H1 (cell line): Measurements from ENCODE around the gene TBC1D30. TPM values are rescaled to one million over a fixed set of nuclear protein-coding genes. Genes with fewer than 3 reads are reported as not detected.

Experiments
- CTCF ChIA-PET: fragments of 300-600 bp; sonication (Branson Sonifier 250); formaldehyde crosslinking; loops from one replicate; lab custom pipeline; 2021; ENCODE audit not compliant: partially characterized antibody; lab: Charles Lee
- POLR2A ChIA-PET: fragments of 300-600 bp; sonication (Branson Sonifier 250); formaldehyde crosslinking; loops from one replicate; lab custom pipeline; 2021; ENCODE audit warnings: inconsistent platforms; ENCODE audit not compliant: partially characterized antibody; lab: Charles Lee
- DNase-seq, 2 experiments: peaks; one replicate each; pipeline versions ENCODE4 v3.0.0 to v3.0.0-alpha.2; 2010 to 2022; ENCODE audit warnings: low spot score in 2 of 2, low read depth in 1 of 2, mixed read lengths in 1 of 2
- FAIRE-seq: peaks from 2 replicates; lab custom pipeline; 2011; peaks lifted over from hg19 to GRCh38; lab: Jason Lieb, UNC
- H2AFZ ChIP-seq: 2 replicates; pipeline ENCODE4 v1.8.1; 2012; ENCODE audit warnings: low read length, inconsistent platforms
- H2AK5ac ChIP-seq: 2 replicates; pipeline ENCODE4 v1.6.1; 2013; ENCODE audit warnings: low read depth, low read length
- H2BK120ac ChIP-seq: replicated peaks from 2 replicates; pipeline ENCODE3; 2013; ENCODE audit warnings: low read depth, low read length, inconsistent platforms
- H2BK12ac ChIP-seq: 2 replicates; pipeline ENCODE4 v1.6.1; 2013; ENCODE audit warnings: low read depth, low read length
- H2BK15ac ChIP-seq: 2 replicates; pipeline ENCODE4 v1.6.1; 2013; ENCODE audit warnings: low read length
- H2BK20ac ChIP-seq: 2 replicates; pipeline ENCODE4 v1.6.1; 2013; ENCODE audit warnings: low read length
- H2BK5ac ChIP-seq: 2 replicates; pipeline ENCODE4 v1.6.1; 2013; ENCODE audit warnings: low read depth, low read length
- H3K14ac ChIP-seq: 2 replicates; pipeline ENCODE4 v1.6.1; 2013; ENCODE audit warnings: inconsistent platforms; ENCODE audit not compliant: insufficient read length
- H3K18ac ChIP-seq: 2 replicates; pipeline ENCODE4 v1.6.1; 2013; ENCODE audit warnings: low read length; ENCODE audit errors: extremely low read depth
- H3K23ac ChIP-seq: 2 replicates; pipeline ENCODE4 v1.6.1; 2013; ENCODE audit warnings: inconsistent platforms; ENCODE audit not compliant: insufficient read length
- H3K23me2 ChIP-seq: 2 replicates; pipeline ENCODE4 v1.6.1; 2013; ENCODE audit warnings: low read depth, low read length
- H3K27ac ChIP-seq: 2 replicates; pipeline ENCODE4 v1.6.1; 2011; ENCODE audit warnings: low read depth, low read length, inconsistent platforms
- H3K27me3 ChIP-seq, 4 experiments: replicated peaks in 1 of 4; 1 replicate in 1 of 4; 2 replicates in 3 of 4; pipeline versions ENCODE4 v1.6.1 to v1.8.1; 2011 to 2013; ENCODE audit warnings: low read length in 3 of 4, mild to moderate bottlenecking in 3 of 4, inconsistent platforms in 2 of 4, mixed read lengths in 2 of 4, moderate library complexity in 1 of 4; ENCODE audit not compliant: control insufficient read depth in 3 of 4, insufficient read depth in 3 of 4; ENCODE audit errors: extremely low read depth in 1 of 4
- H3K36me3 ChIP-seq, 4 experiments: 2 replicates each; pipeline versions ENCODE4 v1.6.1 to v1.8.1; 2011 to 2013; ENCODE audit warnings: mild to moderate bottlenecking in 4 of 4, low read length in 3 of 4, moderate library complexity in 2 of 4, control low read depth in 1 of 4, inconsistent platforms in 1 of 4; ENCODE audit not compliant: insufficient read depth in 4 of 4, control insufficient read depth in 2 of 4
- H3K4ac ChIP-seq: replicated peaks from 2 replicates; pipeline ENCODE3; 2013; ENCODE audit warnings: low read length, low read depth, mixed read lengths, inconsistent platforms; ENCODE audit not compliant: insufficient read length
- H3K4me1 ChIP-seq, 4 experiments: replicated peaks in 1 of 4; 1 replicate in 1 of 4; 2 replicates in 3 of 4; pipeline versions ENCODE4 v1.6.1 to v1.8.1; 2011 to 2013; ENCODE audit warnings: low read length in 3 of 4, inconsistent platforms in 2 of 4, mixed read lengths in 1 of 4; ENCODE audit not compliant: insufficient read depth in 4 of 4, control insufficient read depth in 3 of 4
- H3K4me2 ChIP-seq, 2 experiments: 2 replicates each; pipeline versions ENCODE4 v1.6.1 to v1.8.1; 2011 to 2013; ENCODE audit warnings: low read depth in 2 of 2, low read length in 2 of 2, control low read depth in 1 of 2, inconsistent platforms in 1 of 2, mild to moderate bottlenecking in 1 of 2; ENCODE audit not compliant: insufficient read depth in 1 of 2
- H3K4me3 ChIP-seq, 4 experiments: fragments of 200-600, 300-600 bp in 1 of 4; sonication (generic), shearing (Covaris generic), sonication (Bioruptor Twin) in 1 of 4; 2 replicates each; pipeline versions ENCODE4 v1.5.1 to v1.8.1; 2011 to 2016; ENCODE audit warnings: low read length in 4 of 4, low read depth in 3 of 4, control low read depth in 2 of 4, inconsistent platforms in 2 of 4, mild to moderate bottlenecking in 2 of 4, mixed read lengths in 1 of 4, moderate library complexity in 1 of 4; ENCODE audit not compliant: insufficient read depth in 2 of 4; ENCODE audit errors: extremely low read depth in 1 of 4
- H3K56ac ChIP-seq: replicated peaks from 2 replicates; pipeline ENCODE3; 2013; ENCODE audit warnings: low read depth, mild to moderate bottlenecking, mixed read lengths, low read length, inconsistent platforms; ENCODE audit not compliant: insufficient read length
- H3K79me1 ChIP-seq: 2 replicates; pipeline ENCODE4 v1.6.1; 2013; ENCODE audit warnings: low read depth, low read length, control low read depth
- H3K79me2 ChIP-seq, 2 experiments: 2 replicates each; pipeline versions ENCODE4 v1.6.1 to v1.8.1; 2012 to 2013; ENCODE audit warnings: low read length in 2 of 2, mild to moderate bottlenecking in 2 of 2, inconsistent platforms in 1 of 2; ENCODE audit not compliant: insufficient read depth in 2 of 2, control insufficient read depth in 1 of 2
- H3K9ac ChIP-seq, 4 experiments: replicated peaks in 1 of 4; 1 replicate in 1 of 4; 2 replicates in 3 of 4; pipeline versions ENCODE4 v1.6.1 to v1.8.1; 2011 to 2013; ENCODE audit warnings: low read depth in 3 of 4, low read length in 3 of 4, control low read depth in 2 of 4, mild to moderate bottlenecking in 2 of 4, moderate library complexity in 2 of 4, inconsistent platforms in 1 of 4; ENCODE audit errors: extremely low read depth in 1 of 4
- H3K9me3 ChIP-seq, 2 experiments: 2 replicates each; pipeline versions ENCODE4 v1.6.1 to v1.8.1; 2012 to 2013; ENCODE audit warnings: mild to moderate bottlenecking in 2 of 2, moderate library complexity in 2 of 2, control low read depth in 1 of 2, inconsistent platforms in 1 of 2, low read depth in 1 of 2, low read length in 1 of 2, mixed read lengths in 1 of 2; ENCODE audit not compliant: insufficient read depth in 2 of 2
- H4K20me1 ChIP-seq, 2 experiments: replicated peaks in 1 of 2; 2 replicates each; pipeline versions ENCODE3 to v1.8.1; 2011 to 2013; ENCODE audit warnings: inconsistent platforms in 2 of 2, low read length in 2 of 2, mild to moderate bottlenecking in 1 of 2; ENCODE audit not compliant: insufficient read depth in 2 of 2, control insufficient read depth in 1 of 2
- H4K5ac ChIP-seq: 2 replicates; pipeline ENCODE4 v1.6.1; 2013; ENCODE audit warnings: low read length, low read depth, mixed read lengths, inconsistent platforms; ENCODE audit not compliant: insufficient read length
- H4K8ac ChIP-seq: 2 replicates; pipeline ENCODE4 v1.8.0; 2013; ENCODE audit warnings: mild to moderate bottlenecking, moderate library complexity, low read length, inconsistent platforms; ENCODE audit not compliant: insufficient read depth; ENCODE audit errors: extremely low read depth
- H4K91ac ChIP-seq: replicated peaks from 2 replicates; pipeline ENCODE3; 2013; ENCODE audit warnings: low read length, mixed read lengths, inconsistent platforms; ENCODE audit not compliant: insufficient read length
- ASH2L ChIP-seq: fragments of 200-600, 300-600 bp; sonication (generic); IDR thresholded peaks from one replicate; pipeline ENCODE4 v1.7.1; 2017; ENCODE audit warnings: low read length
- BACH1 ChIP-seq: IDR thresholded peaks from 2 replicates; pipeline ENCODE4 v1.6.1; 2012; ENCODE audit warnings: low read length, improper control_type of control experiment
- CBX5 ChIP-seq: fragments of 300-800, 300-1000 bp; sonication (generic); IDR thresholded peaks from 2 replicates; pipeline ENCODE4 v1.7.1; 2016; ENCODE audit warnings: antibody characterized with exemption, low read length, low read depth
- CEBPB ChIP-seq: IDR thresholded peaks from 2 replicates; pipeline ENCODE4 v1.6.1; 2012; ENCODE audit warnings: low read depth, low read length
- CTBP2 ChIP-seq: IDR thresholded peaks from 2 replicates; pipeline ENCODE4 v1.7.0; 2011; ENCODE audit warnings: borderline replicate concordance, mild to moderate bottlenecking, moderate library complexity, mixed read lengths, low read length; ENCODE audit not compliant: insufficient read depth, insufficient read length
- EZH2 ChIP-seq: fragments of 200-600 bp; sonication (generic); IDR thresholded peaks from 2 replicates; pipeline ENCODE4 v1.7.1; 2012; ENCODE audit warnings: low read depth, mild to moderate bottlenecking, moderate library complexity, low read length, inconsistent platforms; ENCODE audit not compliant: severe bottlenecking
- FOSL1 ChIP-seq: IDR thresholded peaks from 2 replicates; pipeline ENCODE4 v1.6.1; 2011; ENCODE audit warnings: mild to moderate bottlenecking, low read depth, low read length, moderate library complexity; ENCODE audit not compliant: insufficient read depth
- KDM4A ChIP-seq: IDR thresholded peaks from one replicate; pipeline ENCODE4 v1.7.1; 2012; ENCODE audit warnings: low read depth, mild to moderate bottlenecking, moderate library complexity, low read length, inconsistent platforms; ENCODE audit not compliant: severe bottlenecking
- SP2 ChIP-seq: IDR thresholded peaks from 2 replicates; pipeline ENCODE4 v1.6.1; 2012; ENCODE audit warnings: mild to moderate bottlenecking, low read length, inconsistent platforms
- SUZ12 ChIP-seq: fragments of 200-600 bp; sonication (generic); IDR thresholded peaks from 2 replicates; pipeline ENCODE4 v1.6.1; 2012; ENCODE audit warnings: mild to moderate bottlenecking, inconsistent platforms, low read length, moderate library complexity, mixed read lengths
- WGBS, 2 experiments: shearing (Covaris generic) in 1 of 2; methylation state at CpG; one replicate each; pipeline versions ENCODE4 v1.1.6 to v1.1.7; 2013 to 2015; ENCODE audit warnings: low lambda C conversion rate in 2 of 2, mixed read lengths in 2 of 2, inconsistent platforms in 1 of 2, low coverage in 1 of 2, missing lambda C conversion rate in 1 of 2; ENCODE audit not compliant: insufficient replicate concordance in 2 of 2, insufficient coverage in 1 of 2, insufficient read length in 1 of 2; ENCODE audit errors: extremely low coverage in 1 of 2, missing lambda C conversion rate in 1 of 2; 5-methylcytosine and 5-hydroxymethylcytosine counted together
- long read RNA-seq, 2 experiments: library from RNA in 1 of 2; library from capped mRNA in 1 of 2; stranded (forward); transcript quantifications; one replicate each; pipeline ENCODE4 v2.0.0, GENCODE V29; 2021; ENCODE audit warnings: inconsistent platforms in 1 of 2
- polyA minus RNA-seq, 3 experiments: library from RNA; depleted of rRNA, polyadenylated mRNA; stranded (reverse); fragments of >200 nt; gene quantifications; 1 replicate in 2 of 3; 2 replicates in 1 of 3; pipeline ENCODE4 v1.2.3, GENCODE V29; 2011
- polyA plus RNA-seq, 7 experiments: library from polyadenylated mRNA; depleted of rRNA in 3 of 7; stranded (reverse) in 5 of 7; unstranded in 2 of 7; fragments of >200 nt in 5 of 7; fragments of 200-250 nt in 2 of 7; gene quantifications; 1 replicate in 5 of 7; 2 replicates in 1 of 7; 4 replicates in 1 of 7; pipeline versions ENCODE4 v1.2.1 to v1.2.3, GENCODE V29; 2011 to 2013; ENCODE audit warnings: missing spikeins in 2 of 7, mixed read lengths in 2 of 7
- total RNA-seq: library from RNA; stranded (reverse); fragmentation: NEBNext Ultra II Directional; extraction: Animal tissue kit (Norgen Biotek cat#: 25700); gene quantifications from 2 replicates; pipeline ENCODE4 v1.2.1, GENCODE V29; 2021

Gene TBC1D30
- total RNA-seq (5.5 and 5.7 TPM in 2 replicates), polyA plus RNA-seq (2011; rRNA removed) (2.8 TPM in 2 replicates), polyA minus RNA-seq (2011; rRNA and poly(A)+ RNA removed) (6.2 and 6.6 TPM in 2 replicates)
- polyA plus RNA-seq (2011; cell fraction: cytosol; rRNA removed): 3.0 TPM
- 3.4 TPM for polyA plus RNA-seq (2011; cell fraction: nucleus; rRNA removed)
- 2.4 to 3.1 TPM (median 2.7 TPM) in 4 replicates for polyA plus RNA-seq (2012, experiment 1 of 2)
- 0.26 TPM for polyA plus RNA-seq (2012, experiment 2 of 2)
- polyA plus RNA-seq (2013, experiment 1 of 2): 1.9 TPM
- polyA plus RNA-seq (2013, experiment 2 of 2): 1.8 TPM
- polyA minus RNA-seq (2011; cell fraction: cytosol; rRNA and poly(A)+ RNA removed): 3.6 TPM
- 5.9 TPM for polyA minus RNA-seq (2011; cell fraction: nucleus; rRNA and poly(A)+ RNA removed)
- long read RNA-seq, experiment 1, partial matches to known transcripts: 2 of 5 reads
- long read RNA-seq, experiment 1, other reads (novel, unspliced or antisense): 3 of 5 reads
- long read RNA-seq, experiment 2: 0 reads

GRCh38 chr12:64824500-64825142 is at the start of gene TBC1D30:
Gene TBC1D30 (plus strand): TSS chr12:64824647. CDS start chr12:64824880, 233 bp downstream.
- no peak for FAIRE-seq
- peaks cover 17% of the 10 kb centered on the region; the same call in 1 of the 2 replicates for H3K23me2 ChIP-seq
- no peak within 1 kb of the TSS for H3K27ac ChIP-seq
- H2BK20ac ChIP-seq: no peak within 1 kb of the TSS
- H3K4me2 ChIP-seq: peak within 1 kb of the TSS; percentile 96 to 99
- H2BK12ac ChIP-seq: no peak within 1 kb of the TSS
- peak in 1 of 2 experiments; percentile 73 for DNase-seq
- no peak within 1 kb of the TSS for H3K23ac ChIP-seq
- H4K5ac ChIP-seq: no peak within 1 kb of the TSS
- peak within 1 kb of the TSS; percentile 52 for H2AFZ ChIP-seq
- H3K9ac ChIP-seq: peak within 1 kb of the TSS in 2 of 4 experiments; percentile 2 to 16; a peak in 3 of 7 replicates
- peaks cover 0 to 17% (median 7%) of the 10 kb centered on the region in 4 experiments; a peak in 4 of 7 replicates for H3K4me1 ChIP-seq
- H2AK5ac ChIP-seq: no peak within 1 kb of the TSS
- H4K20me1 ChIP-seq: peaks cover 3 to 4% of the 10 kb centered on the region in 2 experiments
- H3K79me1 ChIP-seq: no peaks in the 10 kb centered on the region
- no peaks in the 10 kb centered on the region for H3K9me3 ChIP-seq
- H3K36me3 ChIP-seq: no peaks in the 10 kb centered on the region
- ChIA-PET CTCF (interaction anchor here (2.8 kb wide), 1 partner anchor 23 kb away, joined by 13 read pairs; no protein-coding TSS in a partner anchor), POLR2A (interaction anchor here (0.6 kb wide), 1 partner anchor 17 kb away, joined by 3 read pairs; no protein-coding TSS in a partner anchor)
- no peaks in the 10 kb centered on the region for H3K79me2 ChIP-seq
- peaks cover 23 to 44% (median 37%) of the 10 kb centered on the region in 4 experiments for H3K27me3 ChIP-seq
- H4K91ac ChIP-seq: no peak within 1 kb of the TSS
- no peak within 1 kb of the TSS for H3K14ac ChIP-seq
- H3K56ac ChIP-seq: no peak within 1 kb of the TSS
- H2BK120ac ChIP-seq: no peak within 1 kb of the TSS
- WGBS, 2 experiments: 2% methylated on average over 34 of the region's 69 CpGs; no CpG with 5 or more reads in 1 of the 2 experiments
- peak within 1 kb of the TSS; percentile 51 to 67 (median 59) for H3K4me3 ChIP-seq
- peak within 1 kb of the TSS; percentile 80; the same call in 1 of the 2 replicates for H4K8ac ChIP-seq
- H2BK5ac ChIP-seq: no peak within 1 kb of the TSS
- H3K18ac ChIP-seq: peak within 1 kb of the TSS; percentile 60
- no peak within 1 kb of the TSS for H3K4ac ChIP-seq
- H2BK15ac ChIP-seq: no peak within 1 kb of the TSS
- TF ChIP-seq CTBP2: peak; percentile 69
- TF ChIP-seq FOSL1: no peak
- peak; percentile 54 for TF ChIP-seq ASH2L
- peak; percentile 81 for TF ChIP-seq EZH2
- no peak for TF ChIP-seq CBX5
- TF ChIP-seq SP2: no peak
- TF ChIP-seq SUZ12: peak; percentile 92
- no peak for TF ChIP-seq CEBPB
- 0 out of 2 replicates have a peak, but pooled peaks have one; percentile 2 for TF ChIP-seq BACH1
- peak; percentile 87 for TF ChIP-seq KDM4A
